Inferior parietal cortex (tissue), 1 donor: ENCODE data around the gene DYRK2.
A peak's percentile ranks its signal among the peaks of the same experiment; 100 is the strongest.

ENCODE experiments used
- DNase-seq: peaks from one replicate; pipeline ENCODE4 v3.0.0-alpha.2; 2016; ENCODE audit errors: extremely low spot score

The DYRK2 gene

DNA sequence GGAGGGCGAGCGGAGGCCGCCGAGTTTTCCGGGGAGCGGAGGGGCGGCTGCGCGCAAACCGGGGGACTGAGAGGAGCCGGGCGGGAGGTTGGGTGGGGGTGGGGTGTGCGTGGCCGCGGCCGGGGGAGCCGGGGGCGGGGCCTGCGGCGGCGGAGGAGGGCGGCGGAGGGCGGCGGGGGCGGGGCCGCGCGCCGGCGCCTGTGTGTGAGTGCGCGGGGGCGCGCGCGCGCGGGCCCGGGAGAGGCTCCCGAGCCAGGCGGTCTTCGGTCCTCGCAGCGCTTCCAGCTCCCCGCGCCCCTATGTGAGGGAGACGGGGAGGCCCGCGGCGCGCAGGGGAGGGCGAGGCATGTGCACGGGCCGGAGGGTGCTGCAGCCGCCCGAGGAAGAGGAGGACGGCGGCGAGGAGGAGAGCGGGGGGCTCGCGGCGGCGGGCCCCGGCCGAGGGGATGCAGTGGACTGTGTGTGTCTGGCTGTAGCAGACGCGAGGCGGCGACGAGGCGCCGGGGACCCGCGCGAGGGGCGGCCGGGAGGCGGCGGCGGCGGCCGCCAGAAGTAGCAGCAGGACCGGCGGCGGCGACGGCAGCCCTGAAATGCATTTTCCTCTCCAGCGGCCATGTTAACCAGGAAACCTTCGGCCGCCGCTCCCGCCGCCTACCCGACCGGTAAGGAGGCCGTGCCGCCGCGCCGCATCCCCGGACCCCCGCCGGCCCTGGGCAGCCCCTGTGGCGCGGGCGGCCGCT is at the start of gene DYRK2:
Gene DYRK2 (plus strand): TSS at position 225 of the 740 bp plus-strand sequence. CDS start 389 bp downstream, at position 614.
- peak; percentile 59 for DNase-seq

DNA sequence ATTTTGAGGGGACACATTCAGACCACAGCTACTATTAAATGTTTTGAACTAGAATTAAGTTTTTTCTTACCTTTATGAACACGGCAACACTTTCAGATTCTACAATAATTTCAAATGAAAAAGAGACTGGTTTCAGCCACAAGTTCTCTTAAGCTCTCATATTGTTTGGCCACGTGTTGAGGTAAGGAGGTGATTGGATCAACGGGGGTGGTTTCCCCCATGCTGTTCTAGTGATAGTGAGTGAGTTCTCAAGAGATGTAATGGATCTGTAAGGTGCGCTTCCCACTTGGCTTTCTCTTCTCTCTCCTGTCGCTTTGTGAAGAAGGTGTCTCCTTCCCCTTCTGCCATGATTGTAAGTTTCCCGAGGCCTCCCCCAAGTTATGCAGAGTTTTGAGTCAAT is 48.9 kb upstream of the DYRK2 start:
- no peak for DNase-seq

DNA sequence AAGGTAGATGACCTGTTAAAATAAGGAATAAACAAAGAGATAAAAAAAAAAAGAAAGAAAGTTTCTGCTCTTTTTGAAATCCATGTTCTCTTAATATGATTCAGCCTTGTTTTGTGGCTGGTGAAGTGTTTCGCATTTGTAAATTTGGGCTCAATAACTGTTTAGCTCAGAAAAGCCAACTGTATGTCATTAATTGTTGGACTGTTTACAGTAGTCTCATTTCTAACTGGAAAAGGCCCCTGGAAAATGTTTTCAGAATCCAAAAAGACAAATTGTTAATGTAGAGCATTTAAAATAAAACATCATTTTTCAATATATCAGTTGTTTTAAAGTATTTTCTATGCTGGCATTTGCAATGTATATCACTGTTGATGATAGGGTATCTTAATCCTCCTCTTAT is 47.4 kb upstream of the DYRK2 start:
- DNase-seq, result no peak

DNA sequence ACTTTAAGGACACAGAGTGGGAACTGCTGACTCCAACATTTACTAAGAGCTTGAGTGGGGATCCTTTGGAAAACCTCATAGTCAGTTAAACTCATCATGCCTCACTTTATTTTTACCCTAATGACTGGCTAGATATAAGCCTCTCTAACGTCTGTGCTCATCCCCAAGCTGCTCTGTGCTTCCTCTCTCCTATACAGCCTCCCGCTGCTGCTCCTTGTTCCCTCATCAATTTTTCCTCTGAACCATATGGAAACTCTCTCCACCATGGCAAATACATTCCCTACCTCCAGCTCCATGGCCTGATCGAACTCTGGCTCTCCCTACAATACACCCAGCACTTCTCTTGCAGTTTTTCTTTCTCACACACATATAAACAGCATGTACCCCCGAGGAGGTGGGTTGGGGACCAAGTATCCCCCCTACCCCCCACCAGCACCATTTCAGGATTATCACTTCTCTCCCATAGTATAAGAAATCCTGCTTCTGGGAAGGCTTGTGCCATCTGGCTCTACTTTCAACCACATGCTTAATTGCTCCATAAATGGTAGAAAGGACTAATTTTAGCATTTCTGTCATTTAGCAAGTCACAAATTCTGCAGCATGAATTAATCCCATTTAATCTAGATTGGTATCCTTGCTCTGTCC is 39.2 kb upstream of the DYRK2 start:
- no peak for DNase-seq

DNA sequence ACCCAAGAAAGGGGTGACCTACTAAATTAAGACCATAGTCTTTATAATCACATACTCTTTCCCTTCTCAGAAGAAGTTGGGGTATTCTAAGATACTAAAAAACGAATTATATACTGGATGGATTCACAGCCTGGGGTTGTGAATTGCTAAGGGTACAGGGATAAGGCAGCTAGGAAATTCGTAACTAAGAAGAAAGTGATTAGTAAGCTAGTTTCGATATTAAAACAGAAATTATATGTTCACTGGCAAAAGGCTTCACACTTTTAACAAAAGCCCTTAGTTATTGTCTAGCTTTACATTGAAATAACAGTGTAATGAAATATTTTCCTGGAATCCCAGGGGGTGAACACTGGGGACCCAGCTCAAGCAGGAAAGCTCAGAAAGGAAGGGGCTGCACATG is 35.5 kb upstream of the DYRK2 start:
- DNase-seq, result no peak

DNA sequence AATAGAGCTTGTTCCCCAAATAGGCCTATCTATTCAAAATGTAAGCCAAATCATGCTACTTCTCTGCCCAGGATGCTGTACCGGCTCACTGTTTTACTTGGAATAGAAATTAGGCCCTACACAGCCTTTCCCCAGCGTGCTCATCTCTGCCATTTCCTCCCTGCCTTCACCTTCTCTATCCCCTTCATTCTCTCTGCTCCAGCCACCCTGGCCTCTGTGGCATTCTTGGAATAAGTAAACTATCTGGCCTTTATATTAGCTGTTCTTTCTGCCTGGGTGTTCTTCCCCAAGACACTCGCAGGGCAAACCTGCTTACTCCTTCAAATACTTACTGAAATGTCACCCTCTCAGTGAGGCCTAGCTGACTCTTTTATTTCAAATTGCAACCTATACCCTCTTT is 30.9 kb upstream of the DYRK2 start:
- DNase-seq, result no peak

DNA sequence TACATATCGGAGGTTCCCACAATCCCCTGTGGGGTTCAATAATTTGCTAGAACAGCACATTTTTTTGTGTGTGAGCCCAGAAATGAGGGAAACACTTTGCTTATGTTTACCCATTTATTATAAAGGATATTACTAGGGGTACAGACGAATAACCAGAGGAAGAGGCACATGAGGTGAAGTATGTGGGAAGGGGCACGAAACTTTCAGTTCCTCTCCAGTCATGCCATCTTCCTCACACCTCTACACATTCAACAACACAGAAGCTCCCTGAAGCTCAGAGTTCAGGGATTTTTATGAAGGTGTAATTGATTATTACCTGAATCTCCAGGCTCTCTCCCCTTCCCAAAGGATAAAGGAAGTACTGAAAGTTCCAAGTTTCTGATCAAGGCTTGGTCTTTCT is 30.2 kb upstream of the DYRK2 start:
- no peak for DNase-seq

DNA sequence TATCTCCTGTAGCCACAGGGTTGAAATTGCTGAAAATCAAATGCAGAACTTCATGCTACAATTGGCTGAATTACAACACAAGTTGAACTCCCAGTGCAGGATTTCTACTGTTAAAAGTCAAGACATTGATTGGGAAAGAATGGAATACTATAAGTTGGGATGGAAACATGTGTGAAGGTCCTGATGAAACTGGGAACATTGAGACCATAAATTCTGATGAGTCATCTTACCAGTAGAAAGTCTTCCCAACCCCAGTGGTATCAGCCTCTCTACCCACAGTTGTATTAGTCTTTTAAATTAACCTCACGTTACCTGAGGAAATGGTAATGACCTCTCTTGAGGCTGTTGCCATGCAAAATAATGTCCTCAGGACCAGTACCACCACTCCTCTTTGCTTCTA is 27.4 kb upstream of the DYRK2 start:
- no peak for DNase-seq

DNA sequence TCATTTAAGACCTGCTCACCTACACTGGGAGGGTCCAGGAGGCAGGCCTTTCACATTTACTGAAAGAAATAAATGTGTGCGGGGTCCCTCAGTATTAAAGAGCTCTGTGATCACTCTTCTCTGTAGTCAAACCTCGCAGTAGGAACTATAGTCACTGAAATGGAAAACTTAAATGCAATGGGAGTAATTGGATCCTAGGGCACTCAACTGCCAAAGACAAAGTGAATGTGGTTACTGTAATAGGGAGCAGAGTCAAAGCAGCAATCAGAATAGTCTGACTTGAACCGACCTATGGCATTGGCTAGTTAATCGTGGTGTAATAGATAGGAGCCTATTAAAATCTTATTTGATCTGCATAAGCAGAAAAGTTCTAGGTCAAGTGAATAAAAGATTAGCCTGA is 26.6 kb upstream of the DYRK2 start:
- no peak for DNase-seq

DNA sequence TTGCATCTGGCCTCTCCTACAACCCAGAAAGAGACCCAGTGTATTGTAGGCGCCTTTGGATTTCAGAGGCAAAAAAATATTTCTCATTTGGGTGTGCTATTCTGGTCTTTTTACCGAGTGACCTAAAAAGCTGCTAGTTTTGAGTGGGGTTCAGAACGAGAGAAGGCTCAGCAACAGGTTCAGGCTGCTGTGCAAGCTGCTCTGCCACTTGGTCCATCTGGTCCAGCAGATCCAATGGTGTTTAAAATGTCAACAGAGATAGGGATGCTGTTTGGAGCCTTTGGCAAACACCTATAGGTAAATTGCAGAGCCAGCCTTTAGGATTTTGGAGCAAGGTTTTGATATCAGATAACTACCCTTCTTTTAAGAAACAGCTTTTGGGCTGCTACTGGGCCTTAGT is 25.3 kb upstream of the DYRK2 start:
- DNase-seq, result no peak

DNA sequence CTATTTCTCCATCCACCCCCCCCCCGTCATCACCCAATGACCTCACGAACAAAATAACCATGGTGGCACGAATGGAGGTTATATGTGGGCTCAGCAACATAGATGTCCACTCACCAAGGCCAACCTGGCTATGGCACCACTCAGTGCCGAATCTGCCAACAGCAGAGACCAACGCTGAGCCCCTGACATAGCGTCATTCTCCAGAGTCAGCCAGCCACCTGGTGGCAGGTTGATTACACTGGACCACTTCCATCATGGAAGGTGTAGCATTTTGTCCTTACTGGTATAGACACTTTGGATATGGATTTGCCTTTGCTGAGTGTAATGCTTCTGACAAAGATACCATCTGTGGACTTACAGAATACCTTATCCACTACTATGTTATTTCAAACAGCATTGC is 24.2 kb upstream of the DYRK2 start:
- DNase-seq, result no peak

DNA sequence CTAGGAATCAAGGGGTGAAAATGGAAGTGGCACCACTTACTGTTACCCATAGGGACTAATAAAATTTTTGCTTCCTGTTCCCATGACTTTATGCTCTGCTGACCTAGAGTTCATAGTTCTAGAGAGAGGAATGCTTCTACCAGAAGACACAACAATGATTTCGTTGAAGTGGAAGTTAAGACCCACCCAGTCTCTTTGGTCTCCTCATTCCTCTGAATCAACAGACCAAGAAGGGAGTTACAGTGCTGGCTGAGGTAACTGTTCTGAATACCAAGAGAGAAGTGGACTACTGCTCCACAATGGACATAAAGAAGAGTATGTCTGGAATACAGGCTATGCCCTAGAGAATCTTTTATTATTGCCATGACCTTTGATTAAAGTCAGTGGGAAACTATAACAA is 23.5 kb upstream of the DYRK2 start:
- no peak for DNase-seq

DNA sequence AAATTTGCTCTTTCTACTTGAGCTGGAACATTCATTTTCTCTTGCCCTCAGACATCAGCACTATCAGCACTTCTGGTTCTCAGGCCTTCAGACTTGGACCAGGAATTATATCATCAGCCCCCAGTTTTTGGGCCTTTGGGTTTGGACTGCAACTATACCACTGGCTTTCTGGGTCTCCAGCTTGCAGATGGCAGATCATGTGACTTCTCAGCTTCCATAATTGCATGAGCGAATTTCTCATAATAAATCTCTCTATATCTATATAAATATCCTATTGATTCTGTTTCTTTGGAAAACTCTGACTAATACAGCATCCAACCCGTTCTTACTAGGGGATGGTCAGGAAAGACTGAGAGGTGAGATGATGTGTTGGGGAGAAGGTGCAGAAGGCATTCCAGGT is 22.4 kb upstream of the DYRK2 start:
- DNase-seq, result no peak

DNA sequence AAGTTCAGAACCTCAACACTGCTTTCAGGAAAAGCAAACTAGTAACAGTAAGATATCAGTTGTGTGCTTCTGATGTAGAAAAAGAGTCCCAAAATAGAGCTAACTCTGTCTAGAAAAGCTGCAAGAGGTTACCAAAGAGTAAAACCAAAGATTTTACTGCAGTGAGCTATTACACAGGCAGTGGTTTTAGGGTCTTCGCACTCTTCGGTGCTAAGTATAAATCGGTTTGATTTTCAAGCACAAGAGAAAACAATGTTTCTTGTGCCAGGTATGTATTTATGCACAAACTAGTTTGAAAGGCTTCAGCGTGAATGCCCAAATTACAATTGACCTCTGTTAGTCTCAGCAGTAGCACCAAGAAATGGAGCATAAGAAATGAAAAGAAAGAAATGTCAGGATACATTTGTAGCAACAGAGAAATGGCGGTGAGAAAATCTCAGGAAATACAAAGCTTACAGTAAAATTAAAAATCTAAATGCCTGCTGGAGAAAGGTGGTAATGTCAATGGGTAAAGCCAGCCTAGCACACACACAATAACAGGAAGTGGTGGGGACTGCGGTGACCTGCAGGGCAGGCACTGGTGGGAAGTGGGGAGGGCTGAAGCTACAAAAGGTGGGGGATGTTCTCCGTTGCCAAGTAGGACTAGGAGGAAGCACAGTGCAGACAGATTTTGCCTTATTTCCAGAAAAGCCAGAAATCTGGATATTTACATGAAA is 18.0 kb upstream of the DYRK2 start:
- DNase-seq, result no peak

DNA sequence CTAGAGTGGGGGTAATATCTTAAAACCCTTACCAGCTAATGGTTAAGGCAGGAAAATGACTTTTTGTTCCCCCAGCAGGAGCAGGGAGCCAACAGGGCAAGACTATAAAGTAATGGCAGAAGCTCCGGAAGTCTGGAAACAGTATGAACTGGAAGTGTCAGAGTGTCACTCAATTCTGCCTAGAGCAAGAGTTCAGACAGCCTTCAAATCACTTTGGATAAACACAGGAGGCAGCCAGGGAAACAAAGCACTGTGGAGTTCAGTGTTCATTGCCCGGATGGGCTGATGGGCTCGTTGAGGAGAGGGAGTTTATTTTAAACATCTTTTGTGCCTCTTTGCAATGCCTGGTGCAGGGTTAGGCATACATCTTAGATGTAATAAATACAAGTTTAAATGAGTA is 16.5 kb upstream of the DYRK2 start:
- no peak for DNase-seq

DNA sequence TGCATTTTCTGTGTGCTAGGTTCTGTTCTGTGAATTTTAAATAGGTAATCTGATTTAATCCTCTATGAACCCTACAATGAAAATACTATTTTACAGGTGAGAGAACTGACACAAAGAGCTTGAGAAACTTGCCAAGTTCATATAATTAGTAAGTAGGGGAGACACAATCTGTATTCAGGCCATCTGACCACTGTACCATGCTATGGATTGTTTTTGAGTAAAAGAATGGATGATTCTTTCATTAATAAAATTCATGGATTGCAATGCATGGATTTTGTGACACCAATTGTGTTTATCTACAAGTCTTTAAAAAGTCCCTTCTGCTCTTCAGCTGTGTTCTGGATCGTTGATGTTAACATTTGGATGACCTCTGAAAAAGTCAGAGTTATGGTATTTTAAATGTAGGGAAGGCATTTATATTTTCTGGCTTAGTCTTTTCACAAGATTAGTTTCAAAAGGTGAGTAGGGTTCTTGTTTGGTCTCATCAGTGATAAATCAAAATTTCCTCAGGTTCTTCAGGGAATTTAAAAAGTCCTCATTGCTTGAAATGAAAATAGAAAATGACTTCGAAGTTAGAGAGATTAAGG is 15.4 kb upstream of the DYRK2 start:
- no peak for DNase-seq

DNA sequence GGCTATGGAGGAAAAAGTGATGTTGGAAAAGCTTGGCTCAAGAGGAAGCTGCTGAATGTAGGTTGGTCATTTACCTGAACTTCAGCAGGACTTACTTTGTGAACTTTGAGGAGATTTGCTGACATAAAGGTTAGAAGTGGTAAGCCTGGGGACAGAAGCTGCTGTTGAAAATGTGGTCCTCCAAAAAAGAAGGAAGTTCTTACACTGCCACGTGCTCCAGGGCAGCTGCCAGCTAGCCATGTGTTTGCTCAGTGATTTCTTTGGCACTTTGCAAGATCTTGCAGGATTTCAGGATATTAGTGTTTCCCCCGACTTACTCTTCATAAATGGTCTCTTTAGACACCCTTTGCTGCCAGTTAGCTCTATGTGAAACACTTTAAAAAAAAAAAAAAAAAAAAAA is 14.8 kb upstream of the DYRK2 start:
- DNase-seq, result no peak

DNA sequence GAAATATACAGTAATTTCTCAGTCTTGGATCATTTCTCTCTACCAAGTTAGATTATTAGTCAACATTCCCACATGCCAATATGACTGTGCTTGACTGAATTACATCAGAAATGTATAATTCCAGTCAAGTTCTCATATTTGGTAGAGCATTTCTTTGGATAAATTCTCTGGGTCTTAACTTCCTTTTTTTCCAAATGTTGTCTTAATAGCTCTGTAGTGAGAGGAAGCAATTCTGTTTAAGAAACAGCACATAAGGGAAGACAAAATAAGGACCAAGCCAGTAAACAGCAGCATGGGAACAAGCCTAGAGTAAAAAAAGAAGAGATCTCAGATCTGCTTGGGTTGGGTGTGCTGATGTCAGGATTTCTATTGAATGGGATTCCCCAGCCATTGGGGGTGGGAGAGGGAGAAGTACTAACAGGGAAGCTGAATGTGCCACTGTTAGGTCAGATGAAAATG is 14.2 kb upstream of the DYRK2 start:
- DNase-seq, result no peak

DNA sequence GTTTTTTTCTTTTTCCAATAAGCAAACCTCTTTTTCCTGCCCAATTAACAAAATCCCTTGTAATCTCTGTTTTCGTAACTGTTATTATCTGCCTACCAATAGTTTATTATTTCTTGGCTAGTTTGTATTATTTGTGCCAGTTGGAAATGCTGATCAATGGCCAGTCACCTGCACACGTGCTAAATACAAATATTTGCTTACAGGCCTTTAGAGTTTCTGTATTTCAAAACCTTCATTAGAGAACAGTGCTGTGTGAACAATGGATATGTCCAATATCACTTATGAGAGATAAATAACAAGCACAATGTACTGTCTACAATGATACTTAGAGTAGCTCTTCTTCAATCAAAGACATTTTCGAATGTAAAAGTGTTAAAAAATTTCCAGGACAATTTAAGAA is 10.8 kb upstream of the DYRK2 start:
- DNase-seq, result no peak

DNA sequence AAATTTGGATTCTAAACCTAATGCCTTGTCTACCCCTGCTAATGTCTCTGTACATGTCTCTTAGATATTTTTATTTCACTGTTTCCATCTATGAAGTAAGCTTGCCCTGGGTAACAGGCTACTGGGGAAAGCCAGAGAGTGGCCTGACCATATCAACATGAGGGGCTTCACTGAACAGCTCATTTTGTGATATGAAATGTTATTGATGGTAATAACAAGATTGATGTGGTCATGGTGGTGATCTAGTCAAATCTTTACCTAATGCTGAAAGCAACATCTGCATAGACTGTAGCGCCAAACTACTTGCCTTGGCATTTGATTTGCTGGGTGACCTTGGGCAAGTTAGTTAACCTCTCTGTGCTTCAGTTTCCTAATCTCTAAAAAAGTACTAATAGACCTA is 9.9 kb upstream of the DYRK2 start:
- no peak for DNase-seq

DNA sequence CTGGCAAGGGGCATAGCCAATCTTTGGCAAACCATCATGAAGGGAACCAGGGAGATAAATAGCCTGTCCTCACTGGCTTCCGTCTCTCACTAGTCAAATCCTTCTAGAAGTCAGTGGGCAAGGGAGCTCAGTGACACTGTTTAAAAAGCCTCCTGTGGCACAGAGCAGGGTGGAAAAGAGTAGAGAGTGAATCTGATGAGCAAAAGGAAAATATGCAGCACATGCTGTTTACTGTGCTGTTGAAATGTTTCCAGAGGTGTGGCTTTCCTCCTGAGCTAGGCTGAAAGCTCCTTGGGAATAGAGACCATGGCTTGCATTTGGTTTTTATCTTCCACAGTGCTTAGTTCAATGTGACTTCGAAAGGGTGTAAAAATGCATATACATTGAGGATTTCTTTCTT is 7.7 kb upstream of the DYRK2 start:
- no peak for DNase-seq

DNA sequence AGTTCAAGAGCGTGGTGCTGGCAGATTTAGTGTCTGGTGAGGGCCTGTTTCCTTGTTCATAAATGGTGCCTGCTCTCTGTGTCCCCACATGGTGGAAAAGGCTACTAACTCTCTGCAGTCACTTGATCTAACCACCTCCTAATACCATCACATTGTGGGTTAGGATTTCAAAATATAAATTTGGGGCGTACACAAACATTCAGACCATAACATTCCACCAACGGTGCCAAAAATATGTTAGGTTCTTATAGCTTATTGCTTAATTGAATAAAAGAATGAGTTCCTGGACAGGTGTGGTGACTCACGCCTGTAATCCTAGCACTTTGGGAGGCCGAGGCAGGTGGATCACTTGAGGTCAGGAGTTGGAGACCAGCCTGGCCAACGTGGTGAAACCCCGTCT is 3.4 kb upstream of the DYRK2 start:
- DNase-seq, result no peak

DNA sequence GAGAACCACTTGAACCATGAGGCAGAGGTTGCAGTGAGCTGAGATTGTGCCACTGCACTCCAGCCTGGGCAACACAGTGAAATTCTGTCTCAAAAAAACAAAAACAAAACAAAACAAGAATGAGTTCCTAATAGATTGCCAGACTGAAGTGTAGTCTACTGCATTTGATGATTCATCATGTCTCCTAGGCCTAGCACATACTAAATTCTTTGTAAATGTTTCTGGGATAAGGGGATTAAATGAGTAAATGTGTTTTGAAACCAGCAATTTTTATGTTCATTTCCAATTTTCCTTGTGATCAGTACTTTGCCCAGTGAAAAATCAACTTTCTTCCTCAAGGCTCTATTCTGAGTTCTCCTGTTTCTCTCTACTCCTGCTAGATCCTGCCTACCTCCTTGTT is 2.9 kb upstream of the DYRK2 start:
- no peak for DNase-seq
